GM21423 (cell line): ENCODE results near the gene UTS2.

Experiments
- ATAC-seq: cut with Tn5 transposase; IDR thresholded peaks from one replicate; pipeline ENCODE4 v1.9.1; 2021; ENCODE audit warnings: mild to moderate bottlenecking, moderate library complexity; ENCODE audit not compliant: unreplicated experiment

Gene UTS2

GRCh38 chr1:7863756-7864328, 11.0 kb upstream of the UTS2 start:
- ATAC-seq, result no peak

- no peak for ATAC-seq
Observed at GRCh38 chr1:7862211-7863060, 9.6 kb upstream of the UTS2 start.

GRCh38 chr1:7861452-7861851, 8.6 kb upstream of the UTS2 start:
- no peak for ATAC-seq

GRCh38 chr1:7860130-7860529, 7.3 kb upstream of the UTS2 start:
- ATAC-seq, result no peak

GRCh38 chr1:7859406-7859805, 6.5 kb upstream of the UTS2 start:
- no peak for ATAC-seq

GRCh38 chr1:7857985-7858384, 5.1 kb upstream of the UTS2 start:
- no peak for ATAC-seq

GRCh38 chr1:7857000-7857399, 4.1 kb upstream of the UTS2 start:
- ATAC-seq, result no peak

- ATAC-seq, result no peak
Observed at GRCh38 chr1:7856345-7856744, 3.5 kb upstream of the UTS2 start.

- no peak for ATAC-seq
Observed at GRCh38 chr1:7853684-7854026, 790 bp upstream of the UTS2 start.

- no peak for ATAC-seq
Observed at GRCh38 chr1:7850786-7851185, 2.1 kb downstream of the UTS2 start.

- ATAC-seq, result no peak
Observed at GRCh38 chr1:7847599-7847998, 5.3 kb downstream of the UTS2 start.

GRCh38 chr1:7846656-7847055, 6.2 kb downstream of the UTS2 start:
- no peak for ATAC-seq

GRCh38 chr1:7845761-7846160, 7.1 kb downstream of the UTS2 start:
- ATAC-seq, result no peak

- ATAC-seq, result no peak
Observed at GRCh38 chr1:7842517-7842916, 10.3 kb downstream of the UTS2 start.

GRCh38 chr1:7839526-7839925, 13.3 kb downstream of the UTS2 start:
- no peak for ATAC-seq

GRCh38 chr1:7838714-7839113, 14.2 kb downstream of the UTS2 start:
- ATAC-seq, result no peak

- no peak for ATAC-seq
Observed at GRCh38 chr1:7833035-7833434, 19.8 kb downstream of the UTS2 start.

- ATAC-seq, result no peak
Observed at GRCh38 chr1:7831458-7831857, 21.4 kb downstream of the UTS2 start.

- ATAC-seq, result no peak
Observed at GRCh38 chr1:7827126-7827955, 25.5 kb downstream of the UTS2 start.

GRCh38 chr1:7826363-7826762, 26.5 kb downstream of the UTS2 start:
- no peak for ATAC-seq

- no peak for ATAC-seq
Observed at GRCh38 chr1:7824701-7825100, 28.2 kb downstream of the UTS2 start.

- ATAC-seq, result no peak
Observed at GRCh38 chr1:7821282-7821681, 31.6 kb downstream of the UTS2 start.
